Stimulated activated CD4-positive, alpha-beta T cell treated with anti-CD3 and anti-CD28 coated beads, Interleukin-12 subunit alpha, Interleukin-12 subunit beta, amount 100 ng/mL, for 48 hours (primary cell): Measurements from ENCODE around the gene TEN1.
"Not testable (repeated sequence)": the region's sequence is repeated elsewhere in the genome, so short reads cannot be mapped to it uniquely, and the experiment has no call there.

Experiments
- DNase-seq, 3 donors: peaks; one replicate each; pipeline ENCODE4 v3.0.0-alpha.2; 2020; ENCODE audit warnings: low read depth in 2 of 3, low spot score in 1 of 3

The TEN1 gene

GRCh38 chr17:75978938-75979704 is at the start of gene TEN1, which contains the start of gene ACOX1:
TEN1 (plus strand) TSS chr17:75979240; CDS start chr17:75986193, 6,953 bp downstream.
ACOX1 (minus strand) TSS chr17:75979166; CDS start chr17:75979073, 93 bp downstream.
- DNase-seq: peak; percentile 92 to 96 (median 95)

- DNase-seq: no peak
Measured at GRCh38 chr17:75931062-75931461, 48.0 kb upstream of the TEN1 start.

GRCh38 chr17:75932852-75933251 is 46.2 kb upstream of the TEN1 start:
- no peak for DNase-seq

- DNase-seq: no peak
Measured at GRCh38 chr17:75933808-75934207, 45.2 kb upstream of the TEN1 start.

- no peak for DNase-seq
Measured at GRCh38 chr17:75937652-75938051, 41.4 kb upstream of the TEN1 start.

- peak; percentile 76 to 90 (median 83) for DNase-seq
Measured at GRCh38 chr17:75940727-75941441, 38.2 kb upstream of the TEN1 start, which contains the start of gene FBF1. FBF1 (minus strand) TSS chr17:75941042; CDS start chr17:75938149, 2,893 bp downstream.

- no peak for DNase-seq
Measured at GRCh38 chr17:75941442-75941819, 37.6 kb upstream of the TEN1 start.

GRCh38 chr17:75942473-75942872 is 36.6 kb upstream of the TEN1 start:
- no peak for DNase-seq

GRCh38 chr17:75943491-75943890 is 35.5 kb upstream of the TEN1 start:
- DNase-seq: no peak

GRCh38 chr17:75945211-75945610 is 33.8 kb upstream of the TEN1 start:
- no peak for DNase-seq

GRCh38 chr17:75950421-75950820 is 28.6 kb upstream of the TEN1 start:
- no peak for DNase-seq

- no peak for DNase-seq
Measured at GRCh38 chr17:75950855-75951554, 28.0 kb upstream of the TEN1 start.

GRCh38 chr17:75959051-75959838 is 19.8 kb upstream of the TEN1 start:
- DNase-seq: no peak

- no peak for DNase-seq
Measured at GRCh38 chr17:75959839-75960511, 19.1 kb upstream of the TEN1 start.

GRCh38 chr17:75965468-75965867 is 13.6 kb upstream of the TEN1 start:
- no peak for DNase-seq

- DNase-seq: not testable (repeated sequence)
Measured at GRCh38 chr17:75969044-75969443, 10.0 kb upstream of the TEN1 start.

GRCh38 chr17:75970011-75970523 is 9.0 kb upstream of the TEN1 start:
- no peak for DNase-seq

- DNase-seq: no peak
Measured at GRCh38 chr17:75970626-75971025, 8.4 kb upstream of the TEN1 start.

- DNase-seq: not testable (repeated sequence)
Measured at GRCh38 chr17:75975187-75975586, 3.9 kb upstream of the TEN1 start.

GRCh38 chr17:75975757-75976174 is 3.3 kb upstream of the TEN1 start:
- no peak for DNase-seq
